22Rv1 (cell line): ENCODE results near the gene FAM163B.

Experiments used
- H3K27ac ChIP-seq: fragments of 450-650 bp; 2 replicates; pipeline ENCODE4 v1.5.1; 2017
- CTCF ChIP-seq: fragments of 450-650 bp; IDR thresholded peaks from 2 replicates; pipeline ENCODE4 v1.5.1; 2017; ENCODE audit warnings: mild to moderate bottlenecking
- ZFX ChIP-seq: fragments of 450-650 bp; IDR thresholded peaks from 2 replicates; pipeline ENCODE4 v1.6.1; 2017; ENCODE audit warnings: antibody characterized with exemption, borderline replicate concordance

The FAM163B gene

DNA sequence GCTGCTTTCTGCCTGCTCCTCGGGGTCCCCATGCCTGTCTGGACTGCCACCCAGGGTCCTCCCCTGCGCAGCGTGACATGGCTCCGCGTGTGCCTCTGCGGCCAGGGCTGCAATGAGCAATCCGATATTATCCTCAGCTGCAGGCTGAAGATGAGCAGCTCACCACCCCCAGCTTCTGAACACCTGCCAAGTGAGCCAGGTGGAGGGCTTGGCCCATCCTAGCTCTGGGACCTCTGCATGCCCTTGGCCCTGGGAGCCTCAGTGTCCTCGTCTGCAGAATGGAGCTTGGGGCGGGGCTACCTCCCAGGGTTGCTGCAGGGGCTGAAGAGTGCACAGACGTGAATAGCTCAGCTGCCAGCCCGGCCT is 80.3 kb downstream of the FAM163B start:
- H3K27ac ChIP-seq: no peak overlapping the region
- no peak for TF ChIP-seq ZFX

- TF ChIP-seq CTCF (no peak), ZFX (no peak)
- no peak overlapping the region for H3K27ac ChIP-seq
Measured at GRCh38 chr9:133528001-133528875, 81.0 kb downstream of the FAM163B start.

GRCh38 chr9:133527444-133527920 is 81.7 kb downstream of the FAM163B start:
- TF ChIP-seq ZFX: no peak
- TF ChIP-seq CTCF: no peak

More at GRCh38 chr9:133527444-133527920, 81.7 kb downstream of the FAM163B start:
- no peak overlapping the region for H3K27ac ChIP-seq
